KG1 (cell line): ENCODE data around the gene WDR64.
"Not testable (repeated sequence)": the region's sequence is repeated elsewhere in the genome, so short reads cannot be mapped to it uniquely, and the experiment has no call there.

Experiments used
- DNase-seq: peaks from one replicate; lab custom pipeline; 2025; lab: John Stamatoyannopoulos, UW

WDR64 gene

GRCh38 chr1:241658081-241658793 is 6.2 kb downstream of the WDR64 start:
- no peak for DNase-seq

- DNase-seq = not testable (repeated sequence)
Measured at GRCh38 chr1:241659016-241659415, 6.9 kb downstream of the WDR64 start.

DNA sequence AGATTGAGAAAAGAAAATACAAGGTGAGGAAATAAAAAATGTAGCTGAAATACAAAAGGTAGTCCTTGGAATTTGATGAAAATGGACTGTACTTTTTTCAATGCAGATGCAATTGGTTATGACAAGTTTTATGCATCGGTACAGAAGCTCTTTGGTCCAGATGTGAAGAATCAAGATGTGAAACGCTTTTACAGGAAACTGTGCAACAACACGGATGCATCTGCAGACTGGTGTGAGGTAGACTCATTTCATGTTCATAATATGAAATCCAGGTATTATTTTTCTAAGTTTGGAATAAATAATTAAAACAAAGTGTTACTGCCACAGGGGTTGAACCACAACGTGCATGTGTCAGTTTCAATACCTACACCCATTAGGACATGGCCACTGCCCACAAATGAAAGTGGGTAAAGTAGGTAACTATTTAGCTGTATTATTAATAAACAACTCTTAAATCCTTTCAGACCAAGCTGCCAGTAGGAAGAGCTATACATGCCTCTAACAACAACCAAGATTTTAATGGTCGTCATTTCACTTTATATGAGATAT is 8.4 kb downstream of the WDR64 start:
- no peak for DNase-seq

DNA sequence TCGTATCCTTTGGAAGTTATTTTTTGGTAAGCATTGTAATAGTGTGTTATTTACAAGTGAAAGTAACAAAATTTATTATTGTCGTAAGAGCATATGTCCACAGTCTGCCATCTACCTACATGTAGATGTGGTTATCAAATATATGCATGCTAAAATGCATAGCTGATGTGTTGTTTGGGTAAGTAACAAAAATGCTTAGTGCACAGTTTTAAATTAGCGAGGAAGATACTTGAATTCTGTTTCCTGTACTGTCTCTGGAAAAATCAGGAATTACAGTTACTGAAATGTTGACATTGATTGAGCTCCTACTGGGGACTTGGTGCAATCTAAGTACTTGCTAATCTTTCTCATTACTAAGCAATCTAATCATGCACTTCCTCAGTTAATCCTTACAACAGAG is 14.3 kb downstream of the WDR64 start:
- no peak for DNase-seq

DNA sequence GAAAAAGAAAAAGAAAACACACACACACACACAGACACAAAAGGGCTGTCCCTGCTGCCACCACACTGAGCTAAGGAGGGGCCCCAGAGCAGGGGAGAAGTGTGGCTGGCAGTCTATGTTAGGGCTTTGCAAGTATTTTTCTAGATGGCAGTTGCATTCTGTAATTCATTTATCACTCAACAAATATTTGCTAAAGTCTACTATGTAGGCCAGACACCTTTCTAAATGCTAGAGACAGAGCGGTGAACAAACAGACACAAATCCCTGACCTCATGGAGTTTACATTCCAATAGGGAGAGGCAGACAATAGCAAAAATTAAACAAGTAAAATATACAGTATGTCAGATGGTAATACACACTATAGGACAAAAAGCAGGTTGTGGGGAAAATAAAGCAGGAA is 20.2 kb downstream of the WDR64 start:
- DNase-seq = no peak

DNA sequence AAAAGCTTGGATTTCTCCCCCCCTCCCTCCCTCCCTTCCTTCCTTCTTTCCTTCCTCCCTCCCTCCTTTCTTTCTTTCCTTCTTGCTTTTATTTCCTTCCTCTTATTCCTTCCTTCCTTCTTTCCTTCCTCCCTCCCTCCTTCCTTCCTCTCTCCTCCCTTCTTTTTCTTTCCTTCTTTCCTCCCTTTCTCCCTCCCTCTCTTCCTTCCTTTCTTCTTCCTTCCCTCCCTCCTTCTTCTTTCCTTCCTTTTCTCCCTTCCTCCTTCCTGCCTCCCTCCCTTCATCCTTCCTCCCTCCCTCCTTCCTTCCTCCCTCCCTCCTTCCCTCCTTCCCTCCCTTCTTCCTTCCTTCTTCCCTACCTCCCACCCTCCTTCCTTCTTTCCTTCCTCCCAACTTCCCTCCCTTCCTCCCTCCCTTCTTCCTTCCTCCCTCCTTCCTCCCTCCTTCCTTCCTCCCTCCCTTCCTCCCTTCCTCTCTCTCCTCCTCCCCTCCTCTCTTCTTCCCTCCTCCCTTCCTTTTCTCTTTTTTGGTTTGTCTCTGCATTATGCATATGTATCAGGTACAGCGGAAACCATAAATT is 22.8 kb downstream of the WDR64 start:
- no peak for DNase-seq

DNA sequence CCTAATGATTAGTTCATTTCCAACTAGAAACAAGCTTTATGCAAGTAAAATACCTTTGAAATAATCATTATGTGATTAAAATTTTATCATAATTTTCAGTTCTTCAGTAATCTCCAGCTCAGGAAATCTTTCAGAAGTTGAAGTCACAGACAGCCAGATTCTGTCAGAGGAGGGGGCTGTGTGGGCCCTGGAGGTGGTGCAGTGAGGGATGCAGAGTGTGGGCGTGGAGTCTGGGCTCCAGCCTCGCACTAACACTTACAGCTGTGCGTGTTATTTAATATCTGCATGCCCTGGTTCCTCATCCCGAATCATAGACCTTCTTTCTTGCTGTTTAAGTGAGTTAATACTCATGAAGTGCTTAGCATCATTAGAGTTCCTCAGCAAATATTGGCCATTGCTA is 23.9 kb downstream of the WDR64 start:
- DNase-seq = no peak

- DNase-seq = no peak
Measured at GRCh38 chr1:241677201-241677600, 25.1 kb downstream of the WDR64 start.

DNA sequence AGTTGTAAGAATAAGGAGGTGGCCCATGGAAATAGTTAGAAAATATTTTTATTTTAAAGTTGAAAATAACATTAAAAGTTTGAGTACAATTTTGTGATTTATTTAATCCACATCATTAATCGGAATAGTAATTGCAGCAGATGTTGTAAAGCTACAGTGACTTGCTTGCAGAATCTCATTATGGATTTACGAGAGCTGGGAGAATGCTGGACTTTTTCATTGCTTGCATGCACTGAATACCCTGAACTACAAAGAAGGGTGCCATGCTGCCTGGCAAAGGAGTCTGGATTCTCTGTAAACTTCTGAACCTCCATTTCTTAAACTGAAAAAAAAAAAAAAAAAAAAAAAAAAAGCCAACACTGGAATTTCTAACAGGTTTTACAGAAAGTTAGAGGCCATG is 26.5 kb downstream of the WDR64 start:
- no peak for DNase-seq

GRCh38 chr1:241679404-241679803 is 27.3 kb downstream of the WDR64 start:
- DNase-seq = no peak

DNA sequence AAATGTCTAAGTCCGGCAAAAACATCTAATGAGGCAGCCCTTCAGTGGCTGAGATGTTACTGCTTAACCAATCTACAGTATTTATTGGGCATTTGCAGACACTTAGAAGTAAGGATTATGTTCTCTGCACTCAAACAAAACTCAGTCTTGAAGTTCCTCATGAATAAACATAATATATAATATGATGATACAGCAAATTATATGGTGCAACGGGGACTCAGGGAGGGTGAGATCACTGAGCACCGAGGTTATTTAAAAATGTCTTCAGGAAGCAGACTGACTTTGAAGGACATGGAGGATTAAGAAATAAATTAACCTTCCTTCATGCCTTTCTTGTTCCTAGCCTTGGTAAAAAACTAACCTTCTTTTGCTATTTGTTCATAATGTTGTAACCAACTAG is 27.9 kb downstream of the WDR64 start:
- no peak for DNase-seq

GRCh38 chr1:241681861-241682448 is 29.9 kb downstream of the WDR64 start:
- not testable (repeated sequence) for DNase-seq

GRCh38 chr1:241682921-241683320 is 30.8 kb downstream of the WDR64 start:
- no peak for DNase-seq

DNA sequence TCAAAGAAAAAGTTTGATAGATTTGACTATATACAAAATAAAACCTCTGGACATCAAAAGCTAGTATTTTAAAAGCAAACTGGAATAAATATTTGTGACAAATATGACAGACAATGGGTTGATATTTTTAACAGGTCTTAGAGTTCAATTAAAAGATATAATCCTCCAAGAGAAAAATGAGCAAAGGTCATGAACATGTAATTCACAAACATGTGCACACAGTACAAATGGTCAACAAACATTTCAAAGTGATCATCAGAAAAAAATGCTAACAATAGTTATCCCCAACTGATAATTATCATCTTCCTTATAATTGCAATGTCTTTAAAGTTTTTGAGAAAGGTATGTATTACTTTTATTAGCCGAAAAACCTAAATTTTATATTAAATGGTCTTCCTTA is 32.0 kb downstream of the WDR64 start:
- DNase-seq = no peak

DNA sequence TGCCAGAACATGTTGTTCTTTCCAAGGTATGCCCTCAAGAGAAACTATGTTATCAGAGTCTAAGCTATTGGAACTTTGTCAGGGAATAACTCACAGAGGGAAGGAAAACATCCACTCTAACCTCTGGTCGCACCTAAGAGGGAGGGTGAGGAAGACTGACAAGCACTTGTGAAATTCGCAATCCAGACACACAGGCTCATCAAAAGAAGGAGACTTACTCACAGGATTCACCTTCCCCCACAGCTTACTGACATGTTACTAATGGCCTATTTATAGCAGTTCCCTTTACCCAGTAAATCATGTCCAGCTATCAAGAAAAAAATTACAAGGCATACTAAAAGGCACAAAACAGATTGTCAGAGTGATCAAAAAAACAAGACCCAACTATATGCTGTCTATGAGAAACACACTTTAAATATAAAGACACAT is 36.9 kb downstream of the WDR64 start:
- no peak for DNase-seq

- DNase-seq = no peak
Measured at GRCh38 chr1:241695246-241696171, 43.4 kb downstream of the WDR64 start.

DNA sequence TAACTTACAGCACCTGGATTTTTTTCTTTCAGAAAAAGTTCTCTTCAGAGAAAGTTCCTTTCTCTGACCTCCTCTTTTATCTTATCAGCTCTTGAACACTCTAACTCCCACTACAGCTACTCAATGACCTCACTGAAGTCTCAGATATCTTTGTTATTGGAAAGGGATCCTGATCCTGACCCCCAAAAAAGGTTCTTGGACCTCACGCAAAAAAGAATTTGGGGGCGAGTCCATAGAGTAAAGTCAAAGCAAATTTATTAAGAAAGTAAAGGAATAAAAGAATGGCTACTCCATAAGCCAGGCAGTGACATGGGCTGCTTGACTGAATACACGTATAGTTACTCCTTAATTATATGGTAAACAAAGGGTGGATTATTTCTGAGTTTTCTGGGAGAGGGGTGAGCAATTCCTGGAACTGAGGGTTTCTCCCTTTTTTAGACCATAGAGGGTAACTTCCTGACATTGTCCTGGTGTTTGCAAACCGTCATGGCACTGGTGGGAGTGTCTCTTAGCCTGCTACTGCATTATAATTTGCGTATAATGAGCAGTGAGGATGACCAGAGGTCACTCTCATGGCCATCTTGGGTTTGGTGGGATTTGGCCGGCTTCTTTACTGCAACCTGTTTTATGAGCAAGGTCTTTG is 44.2 kb downstream of the WDR64 start:
- DNase-seq = no peak

DNA sequence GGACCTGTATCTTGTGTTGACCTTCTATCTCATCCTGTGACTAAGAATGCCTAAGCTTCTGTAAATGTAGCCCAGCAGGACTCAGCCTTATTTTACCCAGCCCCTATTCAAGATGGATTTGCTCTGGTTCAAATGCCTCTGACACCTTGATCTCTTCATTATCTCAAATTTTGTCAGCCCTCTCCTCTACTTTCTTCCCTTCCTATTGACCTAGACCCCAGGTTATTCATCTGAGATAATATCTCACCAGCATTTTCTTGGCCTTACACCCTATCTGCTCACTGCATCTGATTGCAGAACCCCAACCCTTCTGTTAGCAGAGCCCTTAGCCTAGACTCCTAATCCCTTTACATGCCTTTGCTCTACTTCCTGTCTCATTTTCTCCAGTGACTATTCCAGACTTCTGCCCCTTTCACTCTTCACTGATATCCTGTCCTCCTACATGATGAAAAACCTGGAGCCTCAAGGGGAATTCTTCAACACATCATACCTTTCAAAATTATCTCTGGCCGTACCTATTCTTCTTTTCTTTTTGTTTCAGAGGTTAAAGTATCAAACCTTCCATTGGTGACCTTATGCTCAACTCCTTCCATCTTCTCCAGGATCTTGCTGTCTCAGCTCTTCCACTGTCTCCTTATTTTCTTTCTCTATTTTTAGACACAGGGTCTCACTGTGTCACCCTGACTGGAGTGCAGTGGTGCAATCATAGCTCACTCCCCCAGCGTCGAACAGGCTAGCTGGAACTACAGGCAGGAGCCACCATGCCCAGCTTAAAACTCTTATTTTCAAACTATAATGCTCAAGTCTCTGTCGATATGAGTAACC is 44.9 kb downstream of the WDR64 start:
- DNase-seq = no peak

DNA sequence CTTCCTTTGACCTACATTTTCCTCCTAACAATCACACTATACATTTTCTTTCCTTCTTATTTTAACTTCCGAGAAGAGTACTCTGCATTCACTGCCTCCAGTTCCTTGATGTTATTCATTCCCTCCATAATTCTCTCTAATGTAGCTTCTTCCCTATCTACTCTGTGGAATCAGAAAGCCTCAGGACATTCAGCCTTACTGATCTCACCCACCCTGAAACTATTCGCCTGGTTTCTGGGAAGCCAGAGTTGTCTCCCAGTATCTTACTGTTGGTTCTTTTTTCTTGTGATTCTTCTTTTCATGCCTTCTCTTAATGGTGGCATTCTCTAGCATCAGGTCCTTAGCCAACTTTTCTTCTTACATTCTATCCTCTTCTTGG is 45.5 kb downstream of the WDR64 start:
- no peak for DNase-seq

DNA sequence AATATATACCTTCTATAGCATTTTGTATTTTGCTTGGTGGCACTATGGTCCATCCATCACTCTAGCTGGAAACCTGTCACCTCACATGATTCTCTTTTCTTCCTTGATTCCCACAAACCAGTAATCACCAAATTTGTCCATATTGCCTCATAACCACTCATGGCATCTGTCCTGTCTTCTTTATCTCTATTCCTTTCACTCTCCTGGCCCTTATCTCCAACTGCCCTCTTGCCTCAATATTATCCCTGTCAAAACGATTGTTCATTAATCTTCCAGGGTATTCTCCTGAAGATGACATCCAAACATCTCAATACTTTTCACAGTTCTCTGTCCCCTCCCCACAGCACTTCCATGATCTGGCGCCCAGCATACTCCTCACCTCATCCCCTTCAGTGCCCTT is 46.1 kb downstream of the WDR64 start:
- no peak for DNase-seq
